ENCODE measurements around the gene C1orf53.

- TF ChIP-seq POLR2A (IDR thresholded peaks at IDR 0.05; ENCODE audit: low read depth), result no peak
- TF ChIP-seq EP300 (IDR thresholded peaks at IDR 0.05), result no peak
- no peak for TF ChIP-seq CTCF (IDR thresholded peaks at IDR 0.05)
- no peak for TF ChIP-seq POLR2AphosphoS5 (IDR thresholded peaks at IDR 0.05)
Observed at GRCh38 chr1:197919346-197920066, 17.1 kb downstream of the C1orf53 start.
